ENCODE data around the gene UBAC2. TPM values are rescaled to one million over a fixed set of nuclear protein-coding genes. Genes with fewer than 3 reads are reported as not detected.

UBAC2 gene
- total RNA-seq, 1 experiment from 2014 or later: 80.3 TPM

GRCh38 chr13:99273128-99273527 lies 72.5 kb downstream of the UBAC2 start:
- ChIA-PET POLR2A (ENCODE audit: unreplicated experiment) (no interaction called here), CTCF (no interaction called here)
- Histone ChIP-seq H3K27ac (no peak overlapping the region), H3K27me3 (ENCODE audit: insufficient read depth, low read depth) (no peaks in the 10 kb centered on the region), H3K4me1 (replicated peaks; ENCODE audit: insufficient read depth) (no peaks in the 10 kb centered on the region), H3F3A (ENCODE audit: insufficient read depth, low read depth) (peaks cover 20% of the 10 kb centered on the region; the same call in 1 of the 2 replicates), H2AFZ (no peak overlapping the region), H3K4me2 (no peak overlapping the region), H3K9me3 (ENCODE audit: insufficient read depth, low read depth) (no peaks in the 10 kb centered on the region), H3K9me2 (ENCODE audit: insufficient read depth) (no peaks in the 10 kb centered on the region), H4K20me1 (ENCODE audit: insufficient read depth) (peaks cover 27% of the 10 kb centered on the region), H3K36me3 (ENCODE audit: low read depth) (peaks cover 5% of the 10 kb centered on the region; the same call in 1 of the 2 replicates), H3K4me3 (no peak overlapping the region), H3K79me2 (ENCODE audit: low read depth) (peaks cover 39% of the 10 kb centered on the region)
- no TSS peak for BruUV-seq (replicated peaks)
- TF ChIP-seq EZH2 (IDR thresholded peaks at IDR 0.05; ENCODE audit: low read depth): no peak
- intact Hi-C loops (cut with micrococcal nuclease; ENCODE audit: unreplicated experiment): no loop called here
- no peak for DNase-seq

GRCh38 chr13:99275093-99275469 lies 74.4 kb downstream of the UBAC2 start:
- Histone ChIP-seq H3K4me3 (no peak overlapping the region), H3K36me3 (ENCODE audit: low read depth) (peaks cover 10% of the 10 kb centered on the region), H3K79me2 (ENCODE audit: low read depth) (peaks cover 38% of the 10 kb centered on the region), H3K4me1 (replicated peaks; ENCODE audit: insufficient read depth) (no peaks in the 10 kb centered on the region), H3K27ac (no peak overlapping the region), H4K20me1 (ENCODE audit: insufficient read depth) (peaks cover 23% of the 10 kb centered on the region), H3K9me3 (ENCODE audit: insufficient read depth, low read depth) (no peaks in the 10 kb centered on the region), H3K4me2 (no peak overlapping the region), H3K27me3 (ENCODE audit: insufficient read depth, low read depth) (no peaks in the 10 kb centered on the region), H3F3A (ENCODE audit: insufficient read depth, low read depth) (peaks cover 7% of the 10 kb centered on the region; the same call in 1 of the 2 replicates), H3K9me2 (ENCODE audit: insufficient read depth) (no peaks in the 10 kb centered on the region), H2AFZ (no peak overlapping the region)
- ChIA-PET CTCF (no interaction called here), POLR2A (ENCODE audit: unreplicated experiment) (no interaction called here)
- intact Hi-C loops (cut with micrococcal nuclease; ENCODE audit: unreplicated experiment): no loop called here
- BruUV-seq (replicated peaks): no TSS peak
- TF ChIP-seq CTCF (conservative IDR thresholded peaks at IDR 0.05): no peak
- no peak for TF ChIP-seq EZH2 (IDR thresholded peaks at IDR 0.05; ENCODE audit: low read depth)
- DNase-seq: no peak

- H3K4me1 ChIP-seq (replicated peaks; ENCODE audit: insufficient read depth): no peaks in the 10 kb centered on the region
- TF ChIP-seq CTCF (conservative IDR thresholded peaks at IDR 0.05): no peak
- TF ChIP-seq EZH2 (IDR thresholded peaks at IDR 0.05; ENCODE audit: low read depth): no peak
- intact Hi-C loops (cut with micrococcal nuclease; ENCODE audit: unreplicated experiment): no loop called here
- H3K4me2 ChIP-seq: no peak overlapping the region
- no peak for DNase-seq
- H3K27ac ChIP-seq: no peak overlapping the region
- peaks cover 6% of the 10 kb centered on the region; the same call in 1 of the 2 replicates for H3F3A ChIP-seq (ENCODE audit: insufficient read depth, low read depth)
- no peaks in the 10 kb centered on the region for H3K27me3 ChIP-seq (ENCODE audit: insufficient read depth, low read depth)
- peaks cover 32% of the 10 kb centered on the region; the same call in 1 of the 2 replicates for H3K79me2 ChIP-seq (ENCODE audit: low read depth)
- peaks cover 10% of the 10 kb centered on the region for H3K36me3 ChIP-seq (ENCODE audit: low read depth)
- ChIA-PET POLR2A (ENCODE audit: unreplicated experiment) (no interaction called here), CTCF (no interaction called here)
- no peak overlapping the region for H2AFZ ChIP-seq
- BruUV-seq (replicated peaks): no TSS peak
- H3K9me2 ChIP-seq (ENCODE audit: insufficient read depth): no peaks in the 10 kb centered on the region
- H4K20me1 ChIP-seq (ENCODE audit: insufficient read depth): peaks cover 21% of the 10 kb centered on the region
- H3K4me3 ChIP-seq: no peak overlapping the region
- no peaks in the 10 kb centered on the region for H3K9me3 ChIP-seq (ENCODE audit: insufficient read depth, low read depth)
Measured at GRCh38 chr13:99276706-99277105, 76.1 kb downstream of the UBAC2 start.

GRCh38 chr13:99277629-99278028 lies 77.0 kb downstream of the UBAC2 start:
- no TSS peak for BruUV-seq (replicated peaks)
- no peaks in the 10 kb centered on the region for H3K27me3 ChIP-seq (ENCODE audit: insufficient read depth, low read depth)
- no peak for DNase-seq
- intact Hi-C loops (cut with micrococcal nuclease; ENCODE audit: unreplicated experiment): no loop called here
- H3K9me3 ChIP-seq (ENCODE audit: insufficient read depth, low read depth): no peaks in the 10 kb centered on the region
- H3K4me3 ChIP-seq: no peak overlapping the region
- no peak overlapping the region for H3K27ac ChIP-seq
- peaks cover 6% of the 10 kb centered on the region; the same call in 1 of the 2 replicates for H3F3A ChIP-seq (ENCODE audit: insufficient read depth, low read depth)
- no peaks in the 10 kb centered on the region for H3K4me1 ChIP-seq (replicated peaks; ENCODE audit: insufficient read depth)
- POLR2A ChIA-PET (ENCODE audit: unreplicated experiment): no interaction called here
- H4K20me1 ChIP-seq (ENCODE audit: insufficient read depth): peaks cover 29% of the 10 kb centered on the region
- no peaks in the 10 kb centered on the region for H3K9me2 ChIP-seq (ENCODE audit: insufficient read depth)
- CTCF ChIA-PET: no interaction called here
- TF ChIP-seq EZH2 (IDR thresholded peaks at IDR 0.05; ENCODE audit: low read depth) (no peak), CTCF (conservative IDR thresholded peaks at IDR 0.05) (no peak)
- H2AFZ ChIP-seq: no peak overlapping the region
- peaks cover 5% of the 10 kb centered on the region for H3K36me3 ChIP-seq (ENCODE audit: low read depth)
- peaks cover 24% of the 10 kb centered on the region; the same call in 1 of the 2 replicates for H3K79me2 ChIP-seq (ENCODE audit: low read depth)
- no peak overlapping the region for H3K4me2 ChIP-seq

All from PC-9 (cell line).